ELF-1 (cell line): Measurements from ENCODE around the gene CRKL.
A peak's percentile ranks its signal among the peaks of the same experiment; 100 is the strongest.
"Not testable (repeated sequence)": the region's sequence is repeated elsewhere in the genome, so short reads cannot be mapped to it uniquely, and the experiment has no call there.

Experiments
- DNase-seq: peaks from one replicate; pipeline ENCODE4 v3.0.0-alpha.2; 2016; ENCODE audit warnings: low read depth, low spot score

CRKL gene

DNA sequence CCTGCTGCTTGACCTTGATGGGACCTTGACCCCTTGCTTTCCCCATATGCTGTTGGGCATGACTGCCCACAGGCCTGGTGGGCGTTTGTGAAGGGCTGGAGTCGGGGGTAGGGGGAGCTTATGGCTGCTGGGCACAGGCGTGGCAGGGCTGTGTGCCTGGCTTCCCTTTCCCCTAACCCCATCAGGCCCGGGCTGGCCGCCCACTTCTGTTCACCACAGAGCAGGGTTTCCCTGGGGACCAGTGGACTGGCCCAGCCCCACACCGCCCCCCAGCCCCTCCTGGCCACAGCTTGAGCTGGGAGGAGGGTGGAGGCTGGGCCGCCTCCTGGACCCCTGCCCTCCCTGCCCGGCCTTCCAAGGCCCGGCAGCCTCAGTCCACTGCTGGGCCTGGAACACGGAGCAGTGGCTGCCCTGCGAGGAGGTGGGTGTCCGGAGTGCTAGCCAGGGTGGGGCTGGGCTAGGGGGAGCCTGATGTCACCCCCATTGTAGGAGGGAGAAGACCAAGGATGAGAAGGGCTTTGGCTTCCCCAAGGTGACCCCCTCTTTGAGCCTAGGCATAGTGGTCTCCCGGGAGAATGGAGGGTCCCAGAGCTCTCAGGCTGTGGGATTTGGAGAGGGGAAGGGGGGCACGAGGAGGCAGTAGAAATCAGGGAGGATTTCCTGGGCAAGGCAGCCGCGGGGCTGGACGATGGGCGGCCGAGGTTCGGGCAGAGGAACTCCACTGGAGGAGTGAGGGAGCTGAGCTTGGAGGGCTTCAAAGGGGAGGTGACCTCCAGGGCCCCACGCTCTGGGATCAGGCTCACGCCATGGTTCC lies 49.9 kb downstream of the CRKL start, which contains the start of gene AIFM3:
Gene AIFM3, plus strand, starts transcription at position 373 of the 814 bp plus-strand sequence. CDS start 690 bp downstream, outside the sequence.
- no peak for DNase-seq

DNA sequence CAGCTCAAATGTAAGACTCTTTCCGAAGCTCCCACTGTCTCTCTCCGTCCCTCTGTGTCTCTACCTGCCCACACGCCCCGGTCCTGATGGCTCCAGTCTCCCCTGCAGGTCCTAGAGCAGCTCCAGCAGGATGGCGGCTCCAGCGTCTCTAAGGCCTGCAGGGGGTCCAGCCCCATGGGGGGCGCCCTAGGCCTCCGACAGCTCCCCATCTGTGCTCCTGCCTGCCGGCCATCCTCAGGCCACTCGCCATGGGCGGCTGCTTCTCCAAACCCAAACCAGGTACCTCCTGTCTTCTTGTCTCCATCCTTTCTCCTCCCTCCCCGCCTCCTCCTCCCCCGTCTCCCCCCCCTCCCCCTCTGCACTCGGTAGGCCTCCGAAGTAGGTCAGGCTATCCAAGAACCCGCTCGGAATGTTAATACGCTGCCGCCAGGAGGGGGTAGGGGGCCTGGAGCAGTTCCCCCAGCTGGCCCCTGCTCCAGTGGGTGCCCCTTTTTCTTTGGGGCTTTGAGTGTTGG lies 50.5 kb downstream of the CRKL start:
- peak; percentile 57 for DNase-seq

DNA sequence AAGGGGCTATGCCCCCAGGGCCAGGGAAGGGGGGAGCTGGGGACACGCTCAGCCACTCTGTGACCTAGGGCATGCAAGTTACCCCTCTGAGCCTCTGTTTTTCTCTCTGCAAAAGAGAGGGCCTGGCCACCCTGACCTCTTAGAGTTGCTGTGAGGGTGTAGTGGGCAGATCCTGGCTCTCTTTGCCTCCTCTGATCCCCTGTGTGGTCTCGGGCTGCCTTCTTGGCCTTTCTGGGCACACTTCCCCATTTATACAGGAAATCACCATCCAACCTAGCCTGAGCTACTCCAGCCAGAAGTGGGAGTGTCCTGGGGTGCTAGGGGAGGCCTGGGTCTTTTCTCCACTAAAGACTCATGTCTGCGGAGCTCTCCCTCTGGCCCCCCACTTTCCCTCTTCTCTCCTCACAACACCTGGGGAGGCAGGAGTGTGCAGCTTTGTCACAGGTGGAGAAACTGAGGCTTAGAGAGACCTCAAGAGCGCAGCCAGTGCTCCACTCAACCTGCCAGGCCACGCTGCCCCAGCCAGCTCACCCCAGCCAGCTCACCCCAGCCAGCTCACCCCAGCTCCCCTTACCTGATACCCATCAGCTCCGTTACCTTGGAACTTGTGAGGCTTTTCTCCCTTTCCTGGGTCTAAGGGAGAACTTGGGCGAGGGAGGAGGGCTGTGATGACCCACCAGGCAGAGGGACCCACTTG lies 51.2 kb downstream of the CRKL start:
- no peak for DNase-seq

DNA sequence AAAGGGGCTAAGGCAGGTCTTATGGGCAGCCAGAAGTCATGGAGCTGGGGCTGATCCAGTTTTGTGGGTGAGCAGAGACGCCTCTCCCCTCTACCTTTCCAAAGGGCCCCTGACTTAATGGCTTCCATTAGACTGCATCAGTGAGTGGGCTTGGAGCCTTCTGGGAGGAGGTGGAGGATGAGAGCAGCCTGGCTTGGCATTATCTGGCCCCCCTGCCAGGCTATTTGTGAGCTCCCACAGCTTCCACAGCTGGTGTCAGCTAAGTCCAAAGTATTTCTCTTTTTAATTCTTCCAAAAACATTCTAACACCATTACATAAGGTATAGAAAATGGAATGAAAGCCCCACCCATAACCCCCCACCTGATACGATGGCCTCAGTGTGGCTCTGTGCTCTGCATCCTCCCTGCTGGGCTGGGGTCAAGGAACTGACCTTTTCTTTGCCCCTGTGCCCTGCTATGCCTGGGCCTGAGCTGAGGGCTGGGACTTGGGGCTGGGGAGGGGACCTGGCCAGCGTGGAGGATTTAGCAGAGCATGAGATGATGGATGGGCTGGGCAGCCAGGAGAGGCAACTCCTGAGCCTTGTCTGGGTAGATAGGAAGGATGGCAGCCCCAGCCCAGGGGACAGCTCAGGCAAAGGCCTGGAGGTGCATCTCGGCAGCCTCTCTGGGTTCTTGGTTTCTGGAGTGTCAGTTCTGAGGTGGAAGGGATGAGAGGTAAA lies 53.9 kb downstream of the CRKL start:
- DNase-seq = peak; percentile 44

- DNase-seq = not testable (repeated sequence)
These were observed 54.9 kb downstream of the CRKL start for GRCh38 chr22:20972014-20972694.

- DNase-seq = no peak
These were observed 55.8 kb downstream of the CRKL start for GRCh38 chr22:20972933-20973577.

- DNase-seq = no peak
These were observed 56.6 kb downstream of the CRKL start for GRCh38 chr22:20973634-20974286.

DNA sequence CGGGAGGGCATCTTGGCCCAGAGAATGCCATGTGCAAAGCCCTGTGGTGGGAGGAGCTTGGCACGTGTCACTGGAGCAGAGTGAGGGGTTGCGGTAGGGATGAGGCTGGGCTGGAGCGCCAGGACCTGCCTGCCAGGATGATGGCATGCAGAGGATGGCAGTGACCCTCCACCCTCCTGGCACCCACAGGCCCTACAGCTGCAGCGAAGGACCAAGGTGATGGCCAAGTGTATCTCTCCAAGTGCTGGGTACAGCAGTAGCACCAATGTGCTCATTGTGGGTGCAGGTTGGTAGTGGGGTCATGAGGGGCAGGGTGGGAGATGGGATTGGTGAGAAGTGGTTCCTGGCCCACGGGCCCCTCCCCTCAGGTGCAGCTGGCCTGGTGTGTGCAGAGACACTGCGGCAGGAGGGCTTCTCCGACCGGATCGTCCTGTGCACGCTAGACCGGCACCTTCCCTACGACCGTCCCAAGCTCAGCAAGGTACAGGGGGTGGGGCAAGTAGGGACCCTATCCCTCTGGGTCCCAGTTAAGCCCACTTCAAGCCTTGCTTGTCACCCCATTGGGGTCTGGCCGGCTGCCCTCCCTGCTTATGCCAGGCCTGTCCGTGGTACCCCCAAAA lies 57.2 kb downstream of the CRKL start:
- no peak for DNase-seq

DNA sequence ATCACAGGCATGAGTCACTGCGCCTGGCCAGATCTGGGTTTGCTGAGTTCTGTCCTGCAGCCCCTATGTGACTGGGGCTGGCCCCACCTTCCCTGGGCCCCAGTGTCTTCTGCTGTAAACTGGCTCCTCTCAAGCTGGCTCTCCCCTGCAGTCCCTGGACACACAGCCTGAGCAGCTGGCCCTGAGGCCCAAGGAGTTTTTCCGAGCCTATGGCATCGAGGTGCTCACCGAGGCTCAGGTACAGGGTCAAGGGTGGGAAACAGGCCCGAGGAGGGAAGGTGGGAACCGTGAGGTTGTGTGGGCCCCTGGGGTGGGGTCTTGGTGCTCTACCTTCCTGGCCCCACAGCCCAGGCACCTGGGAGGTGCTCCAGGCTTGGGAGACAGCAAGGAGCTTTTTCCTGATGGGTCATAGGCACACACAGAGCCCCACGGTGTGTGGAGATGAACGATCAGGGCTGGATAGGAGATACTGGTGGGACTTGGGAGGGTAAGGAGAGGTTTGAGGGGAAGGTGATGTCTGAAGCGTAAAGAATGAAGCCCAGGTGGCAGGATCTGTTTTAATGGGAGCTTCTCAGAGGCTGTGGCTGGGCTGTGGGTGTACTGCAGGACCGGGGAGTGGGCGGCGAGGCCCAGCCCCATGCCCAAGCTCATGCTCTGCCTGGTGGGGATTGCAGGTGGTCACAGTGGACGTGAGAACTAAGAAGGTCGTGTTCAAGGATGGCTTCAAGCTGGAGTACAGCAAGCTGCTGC lies 58.5 kb downstream of the CRKL start:
- DNase-seq = no peak

DNA sequence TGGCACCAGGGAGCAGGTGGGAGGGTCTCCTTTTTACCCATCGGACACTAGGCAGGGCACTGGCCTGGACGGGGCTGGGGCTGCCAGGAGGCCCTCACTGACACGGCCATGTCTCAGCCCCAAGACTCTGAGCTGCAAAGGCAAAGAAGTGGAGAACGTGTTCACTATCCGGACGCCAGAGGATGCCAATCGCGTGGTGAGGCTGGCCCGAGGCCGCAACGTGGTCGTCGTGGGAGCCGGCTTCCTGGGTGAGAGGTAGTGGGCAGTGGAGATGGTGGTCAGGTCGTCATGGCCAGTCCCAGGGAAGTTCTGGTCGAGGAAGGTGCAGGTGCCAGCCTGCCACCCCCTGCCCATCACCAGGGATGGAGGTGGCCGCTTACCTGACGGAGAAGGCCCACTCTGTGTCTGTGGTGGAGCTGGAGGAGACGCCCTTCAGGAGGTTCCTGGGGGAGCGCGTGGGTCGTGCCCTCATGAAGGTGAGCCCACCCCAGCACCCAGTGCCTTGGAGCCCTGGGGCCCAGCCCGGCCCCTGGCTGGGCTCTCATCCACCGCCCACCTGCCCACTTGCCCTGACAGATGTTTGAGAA lies 59.2 kb downstream of the CRKL start:
- no peak for DNase-seq

DNA sequence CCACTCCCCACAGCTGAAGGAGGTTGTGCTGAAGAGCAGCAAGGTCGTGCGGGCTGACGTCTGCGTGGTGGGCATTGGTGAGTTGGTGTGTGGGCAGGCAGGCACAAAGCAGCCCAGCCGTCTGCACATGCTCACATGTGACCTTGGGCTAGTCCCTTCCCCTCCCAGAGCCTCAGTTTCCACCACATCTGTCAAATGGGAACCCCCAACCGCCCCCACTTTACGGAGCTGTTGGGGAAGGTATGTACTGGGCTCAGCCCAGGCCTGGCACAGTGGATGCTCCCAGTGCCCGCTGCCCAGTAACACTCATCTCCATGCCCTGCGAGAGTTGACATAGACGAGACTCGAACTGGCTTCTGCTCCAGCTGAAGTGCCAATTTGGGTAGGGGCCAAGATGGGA lies 59.8 kb downstream of the CRKL start:
- no peak for DNase-seq

GRCh38 chr22:20977516-20978170 lies 60.4 kb downstream of the CRKL start:
- no peak for DNase-seq

DNA sequence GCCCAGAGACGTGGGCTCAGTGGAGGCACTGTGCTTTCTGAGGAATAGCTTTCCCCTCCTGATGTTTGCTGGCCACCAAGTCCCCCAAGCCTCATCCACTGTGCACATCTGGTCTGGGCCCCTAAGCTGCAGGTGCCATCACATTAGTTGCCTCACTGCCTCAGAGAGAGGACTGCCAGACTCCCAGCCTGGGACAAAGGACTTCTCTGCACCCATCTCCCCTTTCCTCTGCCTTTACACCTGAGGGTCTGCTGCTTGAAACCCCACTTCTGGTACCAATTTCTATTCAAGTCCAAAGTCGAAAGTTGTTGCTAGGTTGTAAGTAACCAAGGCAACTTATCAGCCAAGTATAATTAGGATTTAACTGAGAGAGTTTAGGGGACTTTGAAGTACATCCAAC lies 61.2 kb downstream of the CRKL start:
- DNase-seq = no peak

DNA sequence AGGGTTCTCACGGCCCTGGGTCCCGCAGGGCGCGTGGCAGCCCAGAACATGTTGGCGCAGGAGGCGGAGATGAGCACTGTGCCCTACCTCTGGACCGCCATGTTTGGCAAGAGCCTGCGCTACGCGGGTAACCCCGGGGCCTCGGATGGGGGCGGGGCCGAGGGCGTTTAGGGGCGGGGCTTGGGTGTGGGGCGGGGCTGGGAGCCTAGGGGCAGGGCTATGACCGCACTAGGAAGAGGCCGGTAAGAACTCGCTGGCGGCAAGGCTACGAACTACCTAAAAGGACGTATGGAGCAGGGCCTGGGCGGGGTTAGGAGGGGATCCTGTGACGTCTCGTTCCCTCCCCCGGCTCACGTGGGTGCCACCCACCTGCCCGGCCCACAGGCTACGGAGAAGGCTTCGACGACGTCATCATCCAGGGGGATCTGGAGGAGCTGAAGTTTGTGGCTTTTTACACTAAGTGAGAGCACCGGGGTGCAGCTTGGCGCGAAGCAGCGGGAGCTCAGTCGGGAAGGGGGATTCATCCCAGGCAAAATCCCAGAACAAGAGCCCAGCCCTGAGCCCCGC lies 62.1 kb downstream of the CRKL start:
- peak; percentile 97 for DNase-seq

DNA sequence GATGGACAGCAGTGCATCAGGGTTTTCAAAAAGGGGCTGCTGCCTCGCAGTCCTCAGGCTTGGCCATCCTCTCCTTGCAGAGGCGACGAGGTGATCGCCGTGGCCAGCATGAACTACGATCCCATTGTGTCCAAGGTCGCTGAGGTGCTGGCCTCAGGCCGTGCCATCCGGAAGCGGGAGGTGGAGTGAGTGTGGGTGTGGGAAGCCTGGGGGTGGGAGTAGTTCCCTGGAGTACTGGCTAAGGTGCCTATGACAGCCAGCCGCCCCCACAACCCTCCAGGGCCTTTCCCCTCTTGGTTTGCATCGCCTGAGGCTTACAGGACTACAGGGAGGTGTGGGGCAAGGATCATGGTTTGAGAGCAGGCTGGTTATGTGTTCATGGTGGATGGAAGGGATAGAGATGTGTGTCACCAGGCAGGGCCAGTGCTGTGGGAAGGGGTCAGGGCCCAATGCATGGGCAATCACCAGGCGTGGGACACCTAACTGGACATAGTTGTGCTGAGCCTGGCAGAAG lies 62.8 kb downstream of the CRKL start:
- DNase-seq = no peak

- no peak for DNase-seq
These were observed 63.3 kb downstream of the CRKL start for GRCh38 chr22:20980523-20980922.

- DNase-seq = no peak
These were observed 63.9 kb downstream of the CRKL start for GRCh38 chr22:20980938-20981722.
